ENCODE data around the gene PTER.
A peak's percentile ranks its signal among the peaks of the same experiment; 100 is the strongest.

PTER gene, protein sequence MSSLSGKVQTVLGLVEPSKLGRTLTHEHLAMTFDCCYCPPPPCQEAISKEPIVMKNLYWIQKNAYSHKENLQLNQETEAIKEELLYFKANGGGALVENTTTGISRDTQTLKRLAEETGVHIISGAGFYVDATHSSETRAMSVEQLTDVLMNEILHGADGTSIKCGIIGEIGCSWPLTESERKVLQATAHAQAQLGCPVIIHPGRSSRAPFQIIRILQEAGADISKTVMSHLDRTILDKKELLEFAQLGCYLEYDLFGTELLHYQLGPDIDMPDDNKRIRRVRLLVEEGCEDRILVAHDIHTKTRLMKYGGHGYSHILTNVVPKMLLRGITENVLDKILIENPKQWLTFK

DNA sequence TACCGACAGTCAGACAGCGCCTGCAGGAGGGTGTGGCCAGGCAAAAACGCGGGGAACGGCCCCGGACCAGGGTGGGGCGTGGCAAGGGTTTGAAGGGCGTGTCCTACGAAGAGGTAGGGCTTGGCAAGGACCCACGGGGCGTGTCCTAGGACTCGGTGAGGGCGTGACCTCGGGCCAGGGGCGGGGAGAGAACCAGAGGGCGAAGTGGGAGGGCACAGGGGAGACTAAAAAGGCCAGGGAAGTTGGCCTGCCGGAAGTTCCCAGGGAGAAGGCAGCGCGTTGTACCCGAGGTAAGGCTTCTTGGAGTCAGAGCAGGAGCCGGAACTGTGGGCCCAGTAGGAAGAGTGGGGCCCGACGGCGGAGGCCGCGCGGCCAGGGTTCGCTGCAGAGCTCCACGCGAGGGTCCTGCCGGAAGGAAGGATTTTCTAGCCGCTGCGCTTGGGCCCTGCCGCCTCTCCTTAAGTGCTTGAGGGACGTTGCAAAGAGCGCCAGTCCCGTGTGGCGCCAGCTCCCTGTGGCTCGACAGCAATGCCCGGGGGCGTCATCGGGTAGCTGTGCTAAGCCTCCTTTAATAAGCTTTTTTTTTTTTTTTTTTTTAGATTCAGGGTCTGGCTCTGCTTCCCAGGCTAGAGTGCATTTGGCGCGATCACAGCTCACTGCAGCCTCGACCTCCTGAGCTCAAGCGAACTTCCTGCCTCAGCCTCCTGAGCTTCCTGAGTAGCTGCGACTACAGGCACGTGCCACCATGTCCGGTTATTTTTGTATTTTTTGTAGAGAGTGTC is at the start of gene PTER:
Gene PTER, plus strand, starts transcription at position 253 of the 782 bp plus-strand sequence. CDS start 47,375 bp downstream, outside the sequence.
- peak; percentile 96 for DNase-seq

DNA sequence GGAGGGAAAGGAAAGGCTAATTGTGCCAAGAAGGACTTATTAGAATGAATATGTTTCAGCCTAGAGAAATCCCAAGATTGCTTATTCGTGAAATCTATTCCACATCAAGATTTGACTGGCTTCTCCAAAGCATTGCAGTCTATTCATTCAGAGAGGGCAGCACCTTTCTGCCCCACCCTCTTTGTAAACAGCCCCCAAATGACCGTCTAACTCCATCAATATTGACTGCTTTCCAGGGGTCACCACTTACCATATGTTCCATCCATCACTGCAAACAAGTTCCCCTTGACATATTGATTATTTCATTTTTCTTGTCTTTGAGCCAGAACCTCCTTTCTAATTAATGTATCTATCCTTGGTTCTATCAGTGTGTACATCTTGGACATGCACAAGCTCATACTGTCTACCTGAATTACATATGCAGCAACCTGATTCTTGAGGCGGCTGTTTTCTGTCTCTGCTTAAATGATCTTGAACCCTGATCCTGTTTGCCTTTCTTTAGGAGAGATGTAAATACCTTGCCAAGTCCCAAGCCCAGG is 44.2 kb upstream of the PTER start:
- DNase-seq = no peak

DNA sequence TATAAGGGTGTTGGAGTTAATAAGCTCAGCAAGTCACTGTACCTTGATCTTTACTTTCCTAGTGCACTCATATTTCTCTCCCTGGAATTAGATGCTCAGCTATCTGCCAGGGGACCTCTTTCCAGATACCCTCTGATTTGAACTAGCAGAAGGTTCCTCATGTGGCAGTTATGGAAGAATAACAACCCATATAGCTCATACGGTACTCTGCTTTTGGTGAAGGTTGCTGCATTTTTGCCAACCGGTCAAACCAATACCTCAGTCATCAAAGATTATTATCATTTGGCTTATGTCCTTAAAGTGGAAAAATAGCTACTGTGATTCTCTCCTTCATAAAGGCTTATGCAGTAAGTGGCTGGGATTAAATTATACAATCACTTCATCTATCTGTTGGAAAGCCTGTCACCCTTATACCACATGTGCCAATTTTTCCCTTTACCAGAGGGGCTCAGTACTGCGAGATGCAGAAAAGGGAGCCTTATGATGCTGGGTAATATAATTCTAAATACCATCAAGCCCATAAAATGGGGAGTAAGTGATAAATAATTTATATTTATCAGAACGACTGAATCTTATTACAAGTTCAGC is 43.4 kb upstream of the PTER start:
- DNase-seq = no peak

DNA sequence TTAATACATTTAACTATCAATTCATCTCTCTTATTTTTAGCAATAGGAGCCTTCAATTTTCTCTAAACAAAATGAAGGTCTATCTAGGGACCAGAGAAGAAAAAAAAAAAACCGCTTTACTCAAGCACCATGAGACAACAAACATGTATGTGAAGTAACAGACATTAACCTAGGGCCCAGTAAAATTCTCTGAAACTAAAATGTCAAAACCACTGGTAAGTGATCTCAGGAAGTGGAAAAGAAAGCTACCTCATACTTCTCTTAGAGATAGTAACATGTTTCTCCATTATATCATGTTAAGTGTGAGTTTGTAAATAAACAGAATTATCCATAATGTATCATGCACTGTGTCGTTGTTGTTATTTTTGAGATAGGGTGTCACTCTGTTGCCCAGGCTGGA is 35.4 kb upstream of the PTER start:
- no peak for DNase-seq

DNA sequence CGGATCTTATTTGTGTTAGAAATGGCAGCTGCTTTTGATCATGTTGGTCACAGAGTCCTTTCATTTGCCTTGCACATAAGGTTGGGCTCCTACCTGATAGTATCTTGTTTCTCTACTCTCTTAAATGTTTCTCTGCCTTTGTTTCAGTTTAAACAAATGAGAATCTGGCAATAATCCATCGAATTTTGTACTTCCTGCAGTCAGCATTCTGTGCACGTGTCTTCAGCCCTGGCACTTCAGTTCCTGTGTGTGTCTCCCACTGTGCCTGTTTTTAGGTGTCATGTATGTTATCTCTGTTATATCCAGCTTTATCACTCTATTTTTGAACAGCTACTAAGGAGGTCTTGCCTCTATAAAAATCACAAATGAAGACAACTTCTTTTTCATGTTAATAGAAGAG is 28.4 kb upstream of the PTER start:
- no peak for DNase-seq

DNA sequence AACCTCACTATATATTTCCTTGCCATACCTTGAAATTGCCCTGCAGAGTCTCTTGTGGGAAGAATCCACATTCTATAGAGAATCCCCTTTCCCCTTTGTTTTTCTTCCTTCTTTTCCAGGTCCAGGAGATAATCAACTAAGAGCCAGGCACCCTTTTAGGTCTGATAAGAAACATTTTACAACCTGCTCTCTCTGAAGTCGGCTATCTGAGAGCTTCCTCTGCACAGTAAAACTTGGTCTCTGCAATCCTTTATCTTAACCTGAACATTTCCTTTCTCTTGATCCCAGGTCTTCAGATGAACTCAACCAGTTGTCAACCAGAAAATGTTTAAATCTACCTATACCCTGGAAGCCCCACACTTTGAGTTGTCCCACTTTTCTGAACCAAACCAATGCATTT is 19.5 kb upstream of the PTER start:
- no peak for DNase-seq

DNA sequence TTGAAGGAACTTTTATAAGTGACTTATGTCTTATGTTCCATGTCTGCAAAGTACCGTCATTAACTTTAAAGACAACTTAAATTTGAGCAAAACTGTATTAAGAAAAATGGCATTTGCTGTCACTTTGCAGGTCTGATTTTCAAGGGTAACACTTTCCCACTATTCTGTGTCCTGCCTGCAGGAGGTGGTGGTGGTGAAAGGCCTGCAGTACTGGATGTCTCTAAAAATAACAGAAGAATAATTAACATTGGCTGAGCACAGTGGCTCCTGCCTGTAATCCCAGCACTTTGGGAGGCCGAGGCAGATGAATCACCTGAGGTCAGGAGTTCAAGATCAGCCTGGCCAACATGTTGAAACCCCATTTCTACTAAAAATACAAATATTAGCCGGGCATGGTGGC is 13.2 kb upstream of the PTER start:
- DNase-seq = no peak

DNA sequence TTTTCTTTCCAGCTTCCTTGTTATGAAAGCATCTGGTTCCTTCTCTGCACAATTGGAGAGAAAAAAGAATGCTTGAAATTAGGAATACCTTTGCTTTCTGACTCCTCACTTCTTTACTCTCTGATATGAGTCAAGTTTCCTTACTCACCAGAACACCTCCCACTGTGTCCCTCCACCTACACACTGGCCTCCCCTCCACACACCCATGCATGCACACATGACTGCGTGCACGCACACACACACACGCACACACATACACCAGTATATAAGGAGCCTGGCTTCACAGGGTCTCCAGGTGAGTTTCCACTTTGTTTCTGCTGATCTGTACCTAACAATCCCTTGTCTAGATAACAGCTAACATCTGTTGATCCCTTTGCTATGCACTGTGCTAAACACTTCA is 11.4 kb upstream of the PTER start:
- DNase-seq = no peak

DNA sequence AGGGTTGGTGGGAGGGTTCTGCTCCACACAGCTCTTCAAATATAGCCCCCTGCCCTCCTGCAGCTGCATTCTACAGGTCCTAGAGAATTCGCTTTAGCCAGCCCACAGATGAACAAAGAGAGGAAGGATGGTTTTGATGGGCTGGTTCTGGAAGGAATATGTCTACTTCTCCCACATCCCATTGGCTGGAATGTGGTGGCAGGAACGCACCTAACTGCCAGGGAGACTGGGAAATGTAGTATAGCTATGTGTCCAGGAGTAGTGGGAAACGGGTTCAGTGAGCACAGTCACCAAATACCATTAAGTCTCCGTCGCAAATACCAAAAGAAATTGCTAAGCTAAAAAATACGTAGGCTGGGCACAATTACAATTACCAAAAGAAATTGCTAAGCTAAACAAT is 7.3 kb upstream of the PTER start:
- DNase-seq = no peak

DNA sequence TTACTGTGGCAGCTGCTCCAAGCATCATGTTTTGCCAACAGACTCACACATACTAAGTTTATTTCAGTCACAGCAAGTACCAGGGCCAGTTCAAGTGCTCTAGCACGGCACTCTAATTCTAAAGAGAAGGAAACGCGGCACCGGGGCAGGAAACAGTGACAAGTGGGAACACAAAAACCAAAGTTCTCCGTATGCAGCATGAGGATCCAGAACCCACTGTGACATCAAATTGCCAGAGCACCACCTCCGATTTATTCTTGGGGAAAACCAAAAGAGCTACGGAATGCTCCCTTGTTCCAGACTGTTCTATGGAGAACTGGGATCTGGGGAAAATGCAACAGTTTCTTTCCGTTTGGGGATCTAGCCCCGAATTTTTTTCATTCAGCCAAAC is 448 bp upstream of the PTER start:
- DNase-seq = peak; percentile 66

DNA sequence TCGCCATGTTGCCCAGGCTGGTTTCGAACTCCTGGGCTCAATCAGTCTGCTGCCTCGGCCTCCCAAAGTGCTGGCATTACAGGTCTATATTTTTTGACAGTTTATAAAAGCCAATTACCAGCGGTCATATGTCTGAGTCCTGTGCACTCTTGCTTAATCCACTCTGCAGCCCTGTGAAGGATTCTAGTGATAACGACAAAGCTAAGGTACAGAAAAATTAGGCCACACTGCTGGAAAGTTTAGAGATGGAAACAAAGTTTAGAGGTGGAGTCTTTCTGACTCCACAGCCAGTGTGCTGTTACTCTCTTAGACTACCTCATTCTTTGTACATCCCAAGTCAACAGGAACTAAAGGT is 707 bp downstream of the PTER start:
- no peak for DNase-seq

DNA sequence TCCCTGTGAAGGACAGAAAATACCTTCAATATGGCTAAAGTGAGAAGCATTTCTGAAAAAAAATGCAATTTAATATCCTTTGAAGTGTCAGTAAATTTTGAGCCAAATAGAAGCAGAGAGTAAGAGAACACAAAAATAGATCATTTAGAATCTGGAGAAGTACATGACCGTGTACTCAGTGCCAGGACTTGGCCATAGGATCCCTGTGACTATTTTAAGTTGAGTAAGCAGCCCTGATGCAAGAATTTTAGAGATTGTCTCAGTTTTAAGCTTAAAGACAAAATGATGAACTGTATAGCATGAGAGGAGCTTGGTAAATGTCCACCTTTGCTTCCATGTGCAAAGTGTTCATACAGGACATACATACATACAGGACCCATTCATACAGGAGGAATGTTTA is 2.5 kb downstream of the PTER start:
- DNase-seq = no peak

DNA sequence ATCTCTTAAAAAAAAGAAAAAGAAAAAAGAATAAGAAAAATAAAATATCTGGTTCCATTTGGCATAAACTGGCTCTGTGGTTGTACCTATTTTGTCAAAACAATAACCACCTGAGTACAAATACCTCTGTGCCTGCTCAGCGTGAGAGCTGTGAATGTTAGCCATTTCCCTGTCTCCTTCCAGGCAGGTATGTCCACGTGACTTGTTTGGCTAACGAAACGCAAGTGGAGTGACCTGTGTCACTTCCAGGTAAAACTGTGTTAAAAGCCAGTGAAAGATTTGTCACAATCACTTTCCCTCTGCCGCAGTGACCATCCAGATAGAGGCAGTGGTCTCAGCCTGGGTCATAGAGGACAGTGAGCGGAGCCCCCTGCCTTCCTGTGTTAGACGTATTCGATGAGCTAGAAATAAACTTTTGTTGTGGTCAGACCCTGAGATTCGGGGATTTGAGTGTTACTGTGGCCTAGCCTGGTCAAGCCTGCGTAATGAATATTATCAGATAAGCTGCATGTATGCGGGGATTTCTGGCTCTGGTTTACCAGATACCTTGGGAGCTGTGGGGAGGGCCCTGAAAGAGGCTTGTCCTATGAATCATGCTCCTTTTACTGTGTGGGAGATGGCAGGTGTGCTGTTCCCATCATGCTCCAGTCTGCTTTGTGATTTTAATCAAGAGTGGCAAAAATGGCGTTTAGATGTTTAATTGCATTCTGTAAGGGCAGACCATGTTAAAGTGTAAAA is 3.8 kb downstream of the PTER start:
- DNase-seq = no peak

DNA sequence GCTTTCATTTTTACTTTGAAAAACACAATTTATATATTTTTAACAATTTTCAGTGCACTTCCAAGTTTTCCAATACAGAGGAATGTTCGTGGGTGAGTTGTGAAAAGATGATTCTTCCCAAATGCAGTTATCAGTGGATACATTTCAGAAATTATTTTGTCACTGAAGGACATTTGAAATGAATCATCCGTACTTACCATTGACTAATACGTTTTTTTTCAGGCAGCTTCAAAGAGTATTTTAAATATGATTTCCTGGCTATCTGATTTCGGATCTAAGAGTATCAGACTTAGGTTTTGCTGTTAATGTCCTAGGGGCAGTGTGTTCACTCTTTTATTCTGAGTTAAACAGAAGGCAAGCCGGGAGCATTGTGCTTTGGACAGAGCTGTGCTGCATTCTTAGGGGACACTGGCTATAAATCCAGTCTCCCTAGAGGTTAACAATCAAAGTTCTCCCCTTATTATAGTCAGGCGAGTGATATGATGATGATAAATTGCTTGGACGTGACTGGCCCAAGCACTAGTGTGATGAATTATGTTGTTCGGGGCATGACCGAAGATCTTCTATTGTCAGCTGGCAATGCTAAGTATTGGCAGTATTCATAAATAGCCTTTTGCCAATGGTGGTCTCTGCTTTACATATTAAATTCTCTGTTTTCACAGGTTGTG is 4.5 kb downstream of the PTER start:
- no peak for DNase-seq

DNA sequence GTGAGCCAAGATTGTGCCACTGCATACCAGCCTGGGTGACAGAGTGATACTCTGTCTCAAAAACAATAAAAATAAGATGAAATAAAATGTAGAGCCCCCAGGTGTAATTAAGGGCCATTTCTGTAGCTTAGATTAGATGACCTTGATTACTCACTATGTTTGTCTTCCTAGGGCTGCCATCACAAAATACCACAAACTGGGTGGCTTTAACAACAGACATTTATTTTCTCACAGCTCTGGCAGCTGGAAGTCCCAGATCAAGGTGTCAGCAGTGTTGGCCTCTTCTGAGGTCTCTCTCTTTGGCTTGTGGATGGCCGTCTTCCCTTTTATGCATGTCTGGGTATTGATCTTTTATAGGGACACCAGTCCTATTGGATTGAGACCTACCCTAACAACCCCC is 6.1 kb downstream of the PTER start:
- no peak for DNase-seq

DNA sequence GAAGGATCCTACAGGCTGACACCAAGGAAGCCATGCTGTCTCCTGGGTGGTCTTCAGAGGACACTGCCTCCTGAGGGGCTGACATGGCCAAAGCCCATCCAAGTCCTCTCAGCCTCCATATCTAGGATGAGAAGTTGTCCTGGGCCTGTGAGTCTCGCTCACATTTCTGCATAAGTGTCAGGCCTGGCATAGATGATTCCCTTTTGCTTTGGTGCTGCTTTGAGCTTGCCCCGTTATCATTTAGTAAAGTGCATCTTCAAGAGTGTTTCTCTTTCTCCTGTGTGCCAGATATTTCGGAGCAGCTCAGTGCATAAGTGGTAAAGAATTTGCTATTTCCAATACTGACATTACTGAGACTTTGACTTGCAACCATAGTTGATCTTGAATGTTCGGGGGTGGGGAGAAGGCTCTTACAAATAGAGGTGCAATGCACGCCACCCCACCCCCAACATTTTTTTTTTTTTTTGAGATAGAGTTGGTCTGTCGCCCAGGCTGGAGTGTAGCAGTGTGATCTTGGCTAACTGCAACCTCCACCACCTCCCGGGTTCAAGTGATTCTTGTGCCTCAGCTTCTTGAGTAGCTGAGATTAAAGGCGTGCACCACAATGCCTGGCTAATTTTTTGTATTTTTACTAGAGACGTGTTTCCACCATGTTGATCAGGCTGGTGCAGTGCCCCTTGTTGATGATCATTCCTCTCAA is 9.1 kb downstream of the PTER start:
- no peak for DNase-seq

DNA sequence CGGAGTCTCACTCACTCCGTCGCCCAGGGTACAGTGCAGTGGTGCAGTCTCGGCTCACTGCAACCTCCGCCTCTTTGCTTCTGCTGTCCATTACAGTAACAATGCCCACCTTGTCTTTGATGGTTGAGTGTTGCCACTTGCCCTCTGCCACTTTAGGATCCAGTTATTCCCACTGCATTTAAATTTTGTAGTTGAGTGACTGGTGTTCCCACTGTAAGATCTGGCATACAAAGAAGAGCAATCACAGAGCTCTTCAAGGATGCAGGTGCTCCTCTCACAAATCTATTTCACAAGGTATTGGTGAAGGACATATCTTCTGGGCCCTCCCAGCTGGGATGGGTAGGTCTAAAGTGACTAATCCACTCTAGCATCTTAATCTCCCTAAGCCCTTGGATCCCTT is 12.6 kb downstream of the PTER start:
- DNase-seq = no peak

DNA sequence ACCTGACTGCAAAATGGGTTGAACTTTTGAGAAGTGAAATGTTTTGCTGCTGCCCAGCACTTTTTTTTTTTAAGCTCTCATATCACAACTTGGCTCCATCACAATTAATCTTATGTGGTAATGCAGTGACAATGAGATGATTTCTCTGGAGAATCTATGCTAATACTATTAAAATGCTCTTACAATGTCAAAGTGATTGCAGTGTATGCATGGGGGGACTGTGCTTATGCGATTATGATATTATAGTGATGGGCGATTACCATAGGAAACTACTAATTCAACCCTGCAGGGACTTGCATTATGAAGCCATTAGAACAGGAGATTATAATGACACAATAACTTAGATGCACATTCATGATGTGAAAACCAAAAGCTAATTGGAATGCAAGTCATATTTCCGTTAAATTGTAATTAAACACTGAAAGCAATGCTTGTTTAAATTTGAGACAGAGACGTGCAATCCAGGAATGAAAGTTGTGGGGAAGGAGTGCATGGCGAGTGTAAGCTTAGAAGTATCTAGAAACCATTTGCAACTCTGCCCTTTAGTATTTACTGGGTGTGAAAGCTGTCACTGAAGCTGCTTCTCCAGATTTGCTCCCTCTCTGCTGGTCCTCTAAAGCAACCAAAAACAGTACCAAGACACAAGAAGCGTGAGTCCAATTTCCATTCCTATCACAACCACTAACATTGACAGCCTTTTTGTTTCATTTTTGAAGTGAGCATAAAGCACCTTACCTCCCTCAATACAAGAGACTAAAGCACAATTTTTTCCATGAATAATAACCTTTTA is 21.6 kb downstream of the PTER start:
- DNase-seq = no peak

DNA sequence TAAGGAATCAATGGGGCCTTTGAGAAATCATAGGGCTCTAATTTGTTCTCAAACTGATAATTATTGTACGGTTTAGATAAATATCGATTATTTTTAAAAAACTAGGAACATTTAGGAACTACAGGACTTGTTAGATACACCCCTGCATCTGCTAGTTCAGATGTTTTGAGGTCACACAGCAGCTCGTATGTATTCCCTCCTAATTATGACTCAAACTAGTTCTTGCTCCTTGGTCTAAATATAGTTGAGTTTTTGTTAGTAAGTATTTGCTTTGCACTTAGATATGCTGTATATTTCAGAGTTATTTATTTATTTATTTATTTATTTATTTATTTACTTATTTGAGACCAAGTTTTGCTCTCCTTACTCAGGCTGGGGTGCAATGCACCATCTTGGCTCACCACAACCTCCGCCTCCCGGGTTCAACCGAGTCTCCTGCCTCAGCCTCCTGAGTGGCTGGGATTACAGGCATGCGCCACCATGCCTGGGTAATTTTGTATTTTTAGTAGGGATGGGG is 22.7 kb downstream of the PTER start:
- DNase-seq = no peak

DNA sequence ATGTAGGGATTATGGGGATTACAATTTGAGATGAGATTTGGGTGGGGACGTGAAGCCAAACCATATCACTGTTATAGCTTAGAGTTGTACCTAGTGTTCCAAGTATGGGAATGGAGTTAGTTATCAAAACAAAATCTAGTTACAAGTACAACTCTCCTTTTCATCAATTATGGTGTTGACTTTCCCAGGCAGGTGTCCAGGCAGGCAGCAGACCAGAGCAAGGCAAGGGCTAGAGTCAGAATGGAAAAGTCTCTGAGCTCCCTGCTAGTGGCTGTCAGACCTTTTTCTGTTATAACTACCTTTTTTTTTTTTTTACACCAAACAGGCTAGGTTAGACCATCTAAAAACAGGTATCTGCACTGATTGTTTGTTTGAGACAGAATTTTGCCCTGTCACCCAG is 29.2 kb downstream of the PTER start:
- DNase-seq = no peak

DNA sequence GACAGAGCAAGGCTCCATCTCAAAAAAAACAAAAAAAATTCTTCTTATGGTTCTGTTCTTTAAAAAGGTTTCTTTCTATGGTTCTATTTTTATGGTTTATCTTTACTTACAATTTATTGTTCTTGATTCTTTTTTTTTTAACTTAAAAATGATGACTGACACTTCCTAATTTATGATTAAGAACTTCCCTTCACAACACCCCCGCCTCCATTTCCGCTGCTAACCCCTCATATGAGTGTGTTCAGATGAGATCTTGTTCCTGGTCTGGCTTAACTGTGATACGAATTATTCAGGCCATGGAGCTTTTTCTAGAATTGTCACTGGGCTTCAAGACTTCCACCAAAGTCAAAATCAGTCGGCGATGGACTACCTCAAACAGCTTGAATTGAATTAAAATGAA is 33.9 kb downstream of the PTER start:
- peak; percentile 42 for DNase-seq

Data from KG1 (cell line).